GM19397 (cell line): ENCODE data around the gene TEP1.

Source experiments
- ATAC-seq: cut with Tn5 transposase; IDR thresholded peaks from one replicate; pipeline ENCODE4 v1.9.1; 2021; ENCODE audit warnings: mild to moderate bottlenecking, moderate library complexity; ENCODE audit not compliant: unreplicated experiment

The TEP1 gene

GRCh38 chr14:20434701-20435581 is 21.6 kb upstream of the TEP1 start:
- ATAC-seq, result no peak

GRCh38 chr14:20429801-20430669 is 16.7 kb upstream of the TEP1 start:
- no peak for ATAC-seq

- ATAC-seq, result no peak
Measured at GRCh38 chr14:20428802-20429201, 15.5 kb upstream of the TEP1 start.

- ATAC-seq, result peak; percentile 40
Measured at GRCh38 chr14:20428010-20428365, 14.7 kb upstream of the TEP1 start.

- ATAC-seq, result peak; percentile 65
Measured at GRCh38 chr14:20427231-20428009, 14.1 kb upstream of the TEP1 start.

- no peak for ATAC-seq
Measured at GRCh38 chr14:20424851-20425250, 11.6 kb upstream of the TEP1 start.

- ATAC-seq, result no peak
Measured at GRCh38 chr14:20422886-20423285, 9.6 kb upstream of the TEP1 start.

GRCh38 chr14:20421267-20421666 is 8.0 kb upstream of the TEP1 start:
- no peak for ATAC-seq

- ATAC-seq, result no peak
Measured at GRCh38 chr14:20419419-20419818, 6.1 kb upstream of the TEP1 start.

GRCh38 chr14:20418501-20418909 is 5.2 kb upstream of the TEP1 start:
- ATAC-seq, result no peak

GRCh38 chr14:20417250-20418186 is 4.2 kb upstream of the TEP1 start:
- no peak for ATAC-seq

GRCh38 chr14:20416223-20416622 is 2.9 kb upstream of the TEP1 start:
- no peak for ATAC-seq

- ATAC-seq, result no peak
Measured at GRCh38 chr14:20415782-20416206, 2.5 kb upstream of the TEP1 start.

GRCh38 chr14:20413744-20414082 is 412 bp upstream of the TEP1 start:
- peak; percentile 41 for ATAC-seq

- peak; percentile 47 for ATAC-seq
Measured at GRCh38 chr14:20412411-20412810, 890 bp downstream of the TEP1 start.

GRCh38 chr14:20409226-20409625 is 4.1 kb downstream of the TEP1 start:
- no peak for ATAC-seq

GRCh38 chr14:20403521-20403920 is 9.8 kb downstream of the TEP1 start:
- ATAC-seq, result no peak

GRCh38 chr14:20400965-20401593 is 12.2 kb downstream of the TEP1 start:
- no peak for ATAC-seq

GRCh38 chr14:20400589-20400964 is 12.7 kb downstream of the TEP1 start:
- no peak for ATAC-seq

- ATAC-seq, result no peak
Measured at GRCh38 chr14:20397511-20397910, 15.8 kb downstream of the TEP1 start.
